ENCODE measurements around the gene PRDM16. TPM values are rescaled to one million over a fixed set of nuclear protein-coding genes. Genes with fewer than 3 reads are reported as not detected.

PRDM16 gene
- total RNA-seq, 1 experiment from 2014 or later, result 1.6 TPM

GRCh38 chr1:3479511-3480368 lies 410.7 kb downstream of the PRDM16 start:
- Mint-ChIP-seq H3K27ac (no peak overlapping the region), H3K9me3 (no peaks in the 10 kb centered on the region)
- POLR2A ChIA-PET, result interaction anchor here (1.2 kb wide), 1 partner anchor 8 kb away, joined by 3 read pairs; no protein-coding TSS in a partner anchor

GRCh38 chr1:3480369-3480719 lies 411.3 kb downstream of the PRDM16 start:
- no peak for ATAC-seq

More at GRCh38 chr1:3479511-3480368, 410.7 kb downstream of the PRDM16 start:
- TF ChIP-seq TEAD4 (CRISPR knock-in tag; IDR thresholded peaks at IDR 0.05), result no peak
- DNase-seq (ENCODE audit: low spot score) (no peak), ATAC-seq (no peak)
- H3K4me1 Mint-ChIP-seq, result peaks cover 3% of the 10 kb centered on the region
- CTCF ChIA-PET, result interaction anchor here (2.9 to 4.7 kb wide), 4 partner anchors 8 to 27 kb away, joined by 17 to 73 read pairs (median 34); no protein-coding TSS in a partner anchor
- no peak overlapping the region for H3K4me3 Mint-ChIP-seq
- no peaks in the 10 kb centered on the region for H3K27me3 Mint-ChIP-seq (ENCODE audit: low read depth)
- no peaks in the 10 kb centered on the region for H3K36me3 Mint-ChIP-seq

GRCh38 chr1:3481046-3481445 lies 412.0 kb downstream of the PRDM16 start:
- Mint-ChIP-seq H3K27ac (no peak overlapping the region), H3K27me3 (ENCODE audit: low read depth) (peaks cover 3% of the 10 kb centered on the region; the same call in 1 of the 2 replicates), H3K36me3 (no peaks in the 10 kb centered on the region), H3K4me3 (no peak overlapping the region), H3K9me3 (no peaks in the 10 kb centered on the region), H3K4me1 (peaks cover 3% of the 10 kb centered on the region)
- ATAC-seq (no peak), DNase-seq (ENCODE audit: low spot score) (no peak)
- CTCF ChIA-PET, result interaction anchor here (0.9 to 4.7 kb wide), 8 partner anchors 9 to 138 kb away, joined by 3 to 73 read pairs (median 6); no protein-coding TSS in a partner anchor
- POLR2A ChIA-PET, result interaction anchor here (1.2 kb wide), 1 partner anchor 10 kb away, joined by 3 read pairs; no protein-coding TSS in a partner anchor
- TF ChIP-seq ESRRA (CRISPR knock-in tag; IDR thresholded peaks at IDR 0.05; ENCODE audit: borderline replicate concordance), result no peak
- no peak for TF ChIP-seq GTF2I (CRISPR knock-in tag; conservative IDR thresholded peaks at IDR 0.05)
- TF ChIP-seq NR1H2 (CRISPR knock-in tag; IDR thresholded peaks at IDR 0.05), result no peak
- no peak for TF ChIP-seq RORB (CRISPR knock-in tag; IDR thresholded peaks at IDR 0.05)
- no peak for TF ChIP-seq NFATC4 (CRISPR knock-in tag; IDR thresholded peaks at IDR 0.05)
- no peak for TF ChIP-seq ERG (CRISPR knock-in tag; IDR thresholded peaks at IDR 0.05)
- TF ChIP-seq AR (CRISPR knock-in tag; IDR thresholded peaks at IDR 0.05), result no peak
- TF ChIP-seq IRF1 (CRISPR knock-in tag; IDR thresholded peaks at IDR 0.05), result no peak
- TF ChIP-seq ELF4 (CRISPR knock-in tag; IDR thresholded peaks at IDR 0.05; ENCODE audit: low read depth), result no peak
- no peak for TF ChIP-seq NR2C2 (CRISPR knock-in tag; IDR thresholded peaks at IDR 0.05)
- no peak for TF ChIP-seq CBFB (CRISPR knock-in tag; IDR thresholded peaks at IDR 0.05; ENCODE audit: low read depth)
- TF ChIP-seq ZNF425 (CRISPR knock-in tag; conservative IDR thresholded peaks at IDR 0.05), result no peak

More at GRCh38 chr1:3480369-3480719, 411.3 kb downstream of the PRDM16 start:
- TF ChIP-seq ZNF317 (CRISPR knock-in tag; IDR thresholded peaks at IDR 0.05; ENCODE audit: borderline replicate concordance, low read depth), result no peak
- TF ChIP-seq SOX15 (CRISPR knock-in tag; IDR thresholded peaks at IDR 0.05), result no peak
- no peak for TF ChIP-seq AR (CRISPR knock-in tag; IDR thresholded peaks at IDR 0.05)
- no peak for TF ChIP-seq CREM (CRISPR knock-in tag; IDR thresholded peaks at IDR 0.05)
- TF ChIP-seq GTF2I (CRISPR knock-in tag; conservative IDR thresholded peaks at IDR 0.05), result no peak
- no peak for TF ChIP-seq SMAD4 (CRISPR knock-in tag; IDR thresholded peaks at IDR 0.05)
- TF ChIP-seq TCF7 (CRISPR knock-in tag; IDR thresholded peaks at IDR 0.05; ENCODE audit: low read depth), result no peak
- no peak overlapping the region for H3K27ac Mint-ChIP-seq
- H3K4me1 Mint-ChIP-seq, result peaks cover 3% of the 10 kb centered on the region
- ChIA-PET POLR2A (interaction anchor here (1.2 kb wide), 1 partner anchor 9 kb away, joined by 3 read pairs; no protein-coding TSS in a partner anchor), CTCF (interaction anchor here (3.4 to 4.7 kb wide), 3 partner anchors 9 to 27 kb away, joined by 30 to 73 read pairs (median 37); no protein-coding TSS in a partner anchor)
- no peak for DNase-seq (ENCODE audit: low spot score)
- H3K4me3 Mint-ChIP-seq, result no peak overlapping the region
- no peaks in the 10 kb centered on the region for H3K9me3 Mint-ChIP-seq
- peaks cover 2% of the 10 kb centered on the region; the same call in 1 of the 2 replicates for H3K27me3 Mint-ChIP-seq (ENCODE audit: low read depth)
- H3K36me3 Mint-ChIP-seq, result no peaks in the 10 kb centered on the region
